ENCODE data around the gene RAI14.
"Not testable (repeated sequence)": the region's sequence is repeated elsewhere in the genome, so short reads cannot be mapped to it uniquely, and the experiment has no call there.

The RAI14 gene

GRCh38 chr5:34736445-34737115 lies 80.5 kb downstream of the RAI14 start:
- DNase-seq: no peak

DNA sequence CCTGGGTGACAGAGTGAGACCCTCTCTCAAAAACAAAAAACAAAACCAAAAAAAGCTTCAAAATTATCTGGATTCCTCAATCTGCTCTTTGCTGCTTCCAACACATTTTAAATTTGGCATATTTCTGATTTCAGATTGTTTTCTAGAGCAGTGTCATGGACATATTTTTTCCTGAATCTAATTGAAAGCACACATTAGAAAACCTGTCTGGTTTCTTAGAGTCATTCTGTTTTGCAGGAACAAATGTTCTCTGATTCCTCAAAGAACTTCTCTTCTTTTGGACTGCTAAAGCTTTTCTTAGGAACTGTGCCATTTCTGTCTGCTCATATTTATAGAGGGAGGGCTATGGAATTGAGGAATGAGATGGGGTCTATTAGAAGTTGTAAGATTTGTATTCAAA lies 81.6 kb downstream of the RAI14 start:
- DNase-seq: no peak

GRCh38 chr5:34738381-34738780 lies 82.3 kb downstream of the RAI14 start:
- DNase-seq: no peak

DNA sequence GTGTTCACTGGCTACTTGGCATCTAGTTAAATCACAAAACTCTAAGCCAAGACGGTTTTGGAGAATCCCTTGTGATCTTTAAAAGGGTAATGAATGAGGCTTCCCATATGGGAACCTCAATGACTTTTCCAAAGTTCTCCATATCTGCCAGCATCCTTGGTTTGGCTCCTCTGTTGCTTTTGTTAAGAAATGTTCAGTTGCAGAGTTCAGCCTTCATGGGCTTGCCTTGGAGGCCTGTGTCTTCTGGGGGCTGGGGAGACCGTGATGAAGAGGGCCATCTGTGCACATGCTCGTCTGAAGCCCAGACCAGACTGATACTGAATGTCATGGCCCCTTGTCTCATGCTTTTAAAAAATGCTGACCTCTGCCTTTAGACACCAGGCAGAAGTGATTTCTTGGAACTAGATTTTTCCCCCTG lies 84.3 kb downstream of the RAI14 start:
- DNase-seq: peak; percentile 56

DNA sequence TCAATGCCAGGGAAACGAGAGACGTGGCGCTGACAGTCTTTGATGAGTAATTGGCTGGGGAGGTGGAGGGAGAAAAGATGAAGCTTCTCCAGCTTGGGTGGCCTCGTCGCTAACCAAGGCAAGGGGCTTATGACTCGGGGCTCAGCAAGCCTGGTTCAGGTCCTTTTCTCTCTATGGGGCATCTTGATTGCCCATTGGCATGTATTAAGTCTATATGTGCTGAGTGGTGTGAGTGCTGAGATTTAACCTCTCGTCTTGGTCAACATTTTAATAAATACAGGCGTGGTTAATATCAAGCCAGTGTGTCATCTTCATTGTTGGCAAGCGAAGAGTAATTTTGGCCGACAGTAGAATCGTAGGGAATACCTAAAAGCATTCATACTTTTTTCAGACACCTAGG lies 85.9 kb downstream of the RAI14 start:
- DNase-seq: no peak

DNA sequence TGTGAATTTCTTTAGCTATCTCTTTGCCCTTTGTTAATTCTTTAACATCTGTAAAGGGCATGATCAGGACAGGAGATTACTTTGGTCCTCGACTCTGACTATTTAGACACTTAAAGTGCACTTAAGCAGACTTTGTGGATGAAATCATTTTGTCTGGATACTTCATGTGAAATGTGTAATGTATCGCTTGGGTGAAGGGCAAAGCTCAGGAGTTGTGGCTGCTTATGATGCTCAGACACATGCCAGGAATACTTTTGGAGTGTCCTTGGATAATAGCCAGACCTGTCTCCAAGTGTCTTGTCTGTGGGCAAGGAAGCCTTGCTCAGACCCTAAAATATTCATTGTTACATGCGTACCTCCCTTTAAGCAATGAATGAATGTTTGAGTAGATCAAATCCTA lies 87.8 kb downstream of the RAI14 start:
- DNase-seq: no peak

GRCh38 chr5:34748431-34748830 lies 92.3 kb downstream of the RAI14 start:
- DNase-seq: no peak

DNA sequence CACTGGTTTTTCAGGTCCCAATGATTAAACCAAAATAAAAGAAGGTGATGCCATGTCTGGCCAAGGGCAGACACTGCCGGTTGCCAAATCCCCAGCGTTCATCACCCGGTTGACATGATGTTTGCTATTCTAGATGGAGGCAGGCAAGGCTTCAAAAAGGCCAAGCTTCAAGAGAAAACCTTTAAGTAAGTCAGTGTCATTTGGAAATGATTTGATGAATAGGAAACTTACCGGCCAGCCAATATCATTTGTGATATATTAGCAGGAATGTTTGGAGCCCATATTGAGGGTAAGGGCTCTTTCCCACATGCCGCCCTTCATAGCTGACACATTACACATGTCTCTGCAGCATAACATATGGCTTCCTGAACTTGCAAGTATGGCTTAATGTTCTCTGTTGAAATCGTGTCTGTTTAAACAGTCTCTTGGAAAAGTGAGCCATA lies 93.3 kb downstream of the RAI14 start:
- no peak for DNase-seq

DNA sequence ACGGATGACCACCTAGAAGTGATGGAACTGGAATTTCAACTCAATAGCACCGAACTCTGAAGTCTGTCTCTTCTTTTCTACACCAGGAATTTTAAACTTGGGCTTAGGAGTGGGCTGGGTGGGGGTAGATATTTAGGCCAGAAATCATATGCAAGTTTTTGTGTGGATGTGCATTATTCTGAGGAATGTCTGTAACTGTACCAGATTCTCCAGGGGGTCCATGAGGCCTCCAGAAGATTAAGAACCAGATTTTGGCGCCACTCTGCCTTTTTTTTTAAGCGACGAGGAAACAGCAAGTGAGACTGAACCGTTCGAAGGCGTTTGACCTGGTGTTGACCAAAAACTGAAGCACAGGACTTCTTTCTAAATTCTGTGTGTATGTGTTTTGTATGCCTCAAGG lies 94.1 kb downstream of the RAI14 start:
- DNase-seq: no peak

- DNase-seq: peak; percentile 49
Measured at GRCh38 chr5:34751807-34752736, 95.9 kb downstream of the RAI14 start.

DNA sequence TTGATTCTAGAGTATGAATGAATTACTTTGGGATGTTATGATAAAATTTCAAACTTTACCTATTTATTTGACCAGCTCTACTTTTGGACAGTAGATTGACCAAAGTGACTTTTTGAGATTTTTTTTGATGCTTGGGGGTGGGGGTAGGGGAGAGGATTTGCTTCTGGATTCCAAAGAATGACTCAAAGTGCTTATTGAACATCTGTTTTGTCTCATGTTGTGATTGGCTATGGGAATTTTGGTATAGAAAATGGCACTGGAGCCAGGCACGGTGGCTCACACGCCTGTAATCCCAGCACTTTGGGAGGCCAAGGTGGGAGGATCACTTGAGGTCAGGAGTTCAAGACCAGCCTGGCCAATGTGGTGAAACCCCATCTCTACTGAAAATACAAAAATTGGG lies 97.1 kb downstream of the RAI14 start:
- DNase-seq: not testable (repeated sequence)

DNA sequence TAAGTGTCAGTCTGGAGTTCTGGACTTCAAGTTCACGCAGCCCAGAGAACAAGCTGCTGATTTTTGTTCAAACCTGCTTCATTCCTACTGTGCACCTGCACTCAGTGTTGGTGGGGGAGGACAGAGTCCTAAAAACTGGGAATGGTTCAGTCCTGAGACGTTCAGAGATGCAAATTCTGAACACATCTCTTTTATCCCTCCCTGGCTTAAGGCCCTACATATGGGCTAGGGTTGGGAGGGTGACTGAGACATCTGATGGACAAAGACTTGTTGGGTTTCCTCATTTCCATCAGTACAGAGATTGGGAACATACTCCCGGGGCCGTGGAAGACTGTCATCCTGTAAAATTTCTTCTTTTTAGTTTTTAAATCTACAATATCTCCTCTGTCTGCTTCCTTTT lies 99.8 kb downstream of the RAI14 start:
- DNase-seq: no peak

DNA sequence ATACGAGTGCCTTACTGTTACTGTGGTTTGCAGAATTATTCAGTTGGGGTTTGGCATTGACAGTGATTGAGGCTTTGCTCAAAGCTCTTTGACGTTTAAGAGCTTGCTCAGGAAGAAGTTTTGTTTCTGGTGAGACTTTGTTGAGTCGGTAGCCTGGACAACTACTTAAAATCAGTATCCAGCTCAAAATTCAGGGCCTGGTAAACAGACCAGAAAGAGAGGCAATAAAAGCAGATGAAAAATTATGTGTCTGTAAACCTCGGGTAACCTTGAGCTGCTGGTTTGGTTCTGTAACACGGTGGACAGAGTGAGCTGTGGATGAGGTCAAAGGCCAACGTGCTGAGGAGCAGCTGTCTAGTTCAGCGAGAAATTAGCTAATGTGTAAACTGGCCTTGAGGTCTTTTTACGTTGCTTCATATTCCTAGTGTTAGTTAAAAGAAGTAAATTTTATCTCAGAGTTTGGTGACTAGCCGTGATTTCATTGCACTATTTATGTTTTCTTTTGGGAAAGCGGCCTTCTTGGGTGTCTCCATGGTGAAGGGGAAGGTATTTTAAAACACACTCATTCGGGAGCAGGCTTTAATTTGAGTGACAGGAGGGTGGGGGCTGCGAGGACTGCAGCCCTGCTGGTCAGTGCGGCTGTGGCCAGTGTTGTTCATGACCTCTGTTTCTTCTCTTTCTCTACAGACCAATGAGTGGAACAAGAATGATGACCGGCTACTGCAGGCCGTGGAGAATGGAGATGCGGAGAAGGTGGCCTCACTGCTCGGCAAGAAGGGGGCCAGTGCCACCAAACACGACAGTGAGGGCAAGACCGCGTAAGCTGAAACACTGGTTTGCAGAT lies 100.9 kb downstream of the RAI14 start:
- no peak for DNase-seq

DNA sequence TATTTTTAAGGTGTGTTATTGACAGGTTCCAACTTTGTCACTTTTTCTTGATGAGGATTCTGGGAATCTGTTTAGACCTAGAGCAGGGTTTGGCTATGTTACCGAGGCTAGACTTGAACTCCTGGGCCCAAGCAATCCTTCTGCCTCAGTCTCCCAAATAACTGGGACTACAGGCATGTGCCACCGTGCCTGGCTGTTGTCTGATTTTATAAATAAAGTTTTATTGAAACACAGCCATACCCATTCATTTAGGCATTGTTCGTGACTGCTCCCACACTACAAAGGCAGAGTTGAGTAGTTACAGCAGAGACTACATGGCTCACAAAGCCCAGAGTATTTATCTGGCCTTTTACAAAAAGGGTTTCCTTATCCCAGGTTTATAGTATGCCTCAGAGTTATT lies 102.4 kb downstream of the RAI14 start:
- no peak for DNase-seq

DNA sequence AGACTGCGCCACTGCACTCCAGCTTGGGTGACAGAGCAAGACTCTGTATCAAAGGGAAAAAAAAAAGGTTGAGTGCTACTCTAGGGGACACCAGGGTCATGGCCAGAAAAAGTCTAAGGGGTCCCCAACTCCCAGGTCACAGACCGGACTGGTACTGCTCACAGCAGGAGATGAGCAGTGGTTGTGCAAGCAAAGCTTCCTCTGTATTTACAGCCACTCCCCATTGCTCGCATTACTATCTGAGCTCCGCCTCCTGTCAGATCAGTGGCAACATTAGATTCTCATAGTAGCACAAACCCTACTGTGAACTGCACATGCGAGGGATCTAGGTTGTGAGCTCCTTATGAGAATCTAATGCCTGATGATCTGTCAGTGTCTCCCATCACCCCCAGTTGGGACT lies 103.1 kb downstream of the RAI14 start:
- not testable (repeated sequence) for DNase-seq

- no peak for DNase-seq
Measured at GRCh38 chr5:34765662-34766061, 109.5 kb downstream of the RAI14 start.

GRCh38 chr5:34767180-34767579 lies 111.1 kb downstream of the RAI14 start:
- no peak for DNase-seq

- no peak for DNase-seq
Measured at GRCh38 chr5:34770486-34770885, 114.4 kb downstream of the RAI14 start.

- DNase-seq: no peak
Measured at GRCh38 chr5:34771076-34771475, 114.9 kb downstream of the RAI14 start.

DNA sequence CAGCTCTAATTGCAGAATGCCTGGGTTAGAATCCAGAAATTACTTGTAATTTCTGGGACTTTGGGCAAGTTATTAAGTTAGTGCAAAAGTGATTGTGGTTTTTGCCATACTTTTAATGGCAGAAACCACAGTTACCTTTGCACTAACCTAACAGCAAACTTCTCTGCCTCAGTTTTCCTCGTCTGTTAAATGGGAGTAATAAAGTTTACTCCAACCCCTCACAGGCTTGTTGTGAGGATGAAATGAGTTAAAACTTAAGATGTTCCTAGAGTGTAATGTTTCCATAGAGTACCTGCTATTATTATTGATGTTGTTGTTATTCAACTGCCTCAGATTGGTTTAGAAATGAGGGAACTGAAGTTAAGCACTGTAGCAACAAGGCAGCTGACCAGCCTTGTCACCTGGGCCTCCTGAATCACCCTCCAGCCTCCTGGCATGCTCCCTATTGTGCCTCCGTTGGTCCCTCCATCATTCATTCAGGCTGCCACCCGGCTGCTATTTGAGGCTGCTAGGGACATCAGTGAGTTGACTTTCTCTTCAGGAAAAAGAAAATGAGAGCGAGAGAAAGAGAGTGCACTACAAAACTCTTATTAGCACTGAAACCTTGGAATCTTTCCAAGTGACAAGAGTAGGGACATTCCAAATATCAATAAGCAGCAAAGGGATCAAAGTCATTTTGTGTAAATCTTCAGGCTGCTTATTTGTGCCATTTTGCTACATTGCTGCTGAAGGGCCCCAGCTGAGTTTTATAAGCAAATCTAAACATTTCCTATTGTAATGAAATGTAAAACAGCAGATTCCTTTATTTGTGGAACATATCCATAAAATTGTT lies 116.4 kb downstream of the RAI14 start:
- no peak for DNase-seq

DNA sequence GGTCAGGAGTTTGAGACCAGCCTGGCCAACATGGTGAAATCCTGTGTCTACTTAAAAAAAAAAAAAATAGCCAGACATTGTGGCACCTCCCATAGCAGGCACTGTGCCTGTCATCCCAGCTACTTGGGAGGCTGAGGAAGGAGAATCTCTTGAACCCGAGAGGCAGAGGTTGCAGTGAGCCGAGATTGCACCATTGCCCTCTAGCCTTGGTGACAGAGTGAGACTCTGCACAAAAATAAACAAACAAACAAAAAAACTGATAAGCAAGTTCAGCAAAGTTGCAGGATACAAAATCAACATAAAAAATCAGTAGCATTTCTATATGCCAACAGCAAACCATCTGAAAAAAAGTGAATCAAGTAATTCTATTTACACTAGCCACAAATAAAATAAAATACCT lies 118.0 kb downstream of the RAI14 start:
- no peak for DNase-seq

DNA sequence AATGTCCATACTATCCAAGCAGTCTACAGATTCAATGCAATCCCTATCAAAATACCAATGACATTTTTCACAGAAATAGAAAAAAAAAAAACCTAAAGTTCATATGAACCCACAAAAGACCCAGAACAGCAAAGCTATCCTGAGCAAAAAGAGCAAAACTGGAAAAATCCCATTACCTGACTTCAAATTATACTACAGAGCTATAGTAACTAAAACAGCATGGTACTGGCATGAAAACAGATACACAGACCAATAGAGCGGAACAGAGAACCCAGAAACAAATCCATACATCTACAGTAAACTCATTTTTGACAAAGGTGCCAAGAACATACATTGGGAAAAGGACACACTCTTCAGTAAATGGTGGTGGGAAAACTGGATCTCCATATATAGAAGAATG lies 118.5 kb downstream of the RAI14 start:
- DNase-seq: not testable (repeated sequence)
